ENCODE data around the gene IQUB.
"Not testable (repeated sequence)": the region's sequence is repeated elsewhere in the genome, so short reads cannot be mapped to it uniquely, and the experiment has no call there.

The IQUB gene

DNA sequence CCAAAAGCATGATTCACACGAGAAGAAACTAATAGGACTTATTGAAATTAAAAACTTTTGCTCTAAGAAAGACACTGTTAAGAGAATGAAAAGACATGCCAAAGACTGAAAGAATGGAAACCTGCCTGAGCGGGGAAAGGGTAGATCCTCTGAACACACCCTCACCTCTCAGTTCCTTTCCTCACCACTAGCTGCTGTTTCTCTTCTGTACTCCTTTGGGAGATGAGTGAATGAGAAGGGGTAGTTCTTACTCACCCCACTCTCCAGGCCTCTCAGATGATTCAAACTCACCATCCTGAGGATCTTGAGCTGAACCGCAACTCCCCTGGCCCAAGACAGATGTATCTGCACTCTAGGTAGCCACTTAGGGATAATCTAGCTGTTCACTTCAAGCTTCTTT is 41.9 kb downstream of the IQUB start:
- no peak for DNase-seq (ENCODE audit: low read depth, low spot score)

DNA sequence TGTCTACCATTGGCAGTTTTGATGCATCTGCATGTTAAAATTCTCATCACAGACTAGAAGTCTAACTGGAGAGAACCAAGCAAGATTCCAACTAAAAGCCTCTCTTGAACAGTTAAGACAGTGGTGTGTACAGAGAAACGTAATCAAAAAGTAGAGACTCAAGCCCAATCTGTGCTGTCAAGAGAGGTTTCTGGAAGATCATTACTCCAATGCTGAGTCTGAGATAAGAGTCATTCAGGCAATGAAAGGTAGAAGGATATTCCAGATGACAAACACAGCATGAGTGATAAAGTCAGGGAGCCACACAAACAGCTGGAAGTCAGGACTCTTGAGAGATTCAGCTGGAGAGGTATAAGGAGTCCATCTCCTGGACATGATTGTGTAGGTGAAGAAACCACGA is 48.7 kb downstream of the IQUB start:
- DNase-seq (ENCODE audit: low read depth, low spot score): no peak

DNA sequence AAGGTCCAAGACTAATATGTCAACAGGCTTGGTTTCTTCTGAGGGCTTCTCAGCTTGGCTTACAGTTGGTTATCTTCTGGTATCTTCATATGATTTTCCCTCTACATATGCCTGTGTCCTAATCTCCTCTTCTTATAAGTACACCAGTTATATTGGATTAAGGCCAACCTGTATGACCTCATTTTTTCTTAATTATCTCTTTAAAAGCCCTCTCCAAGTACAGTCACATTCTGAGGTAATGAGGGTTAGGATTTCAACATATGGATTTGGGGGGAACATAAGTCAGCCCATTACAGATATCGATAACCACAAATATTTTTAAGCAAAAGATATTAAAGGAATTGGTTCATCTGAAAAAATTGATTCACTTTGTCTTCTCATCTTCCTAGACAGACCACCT is 49.2 kb downstream of the IQUB start:
- DNase-seq (ENCODE audit: low read depth, low spot score): no peak

DNA sequence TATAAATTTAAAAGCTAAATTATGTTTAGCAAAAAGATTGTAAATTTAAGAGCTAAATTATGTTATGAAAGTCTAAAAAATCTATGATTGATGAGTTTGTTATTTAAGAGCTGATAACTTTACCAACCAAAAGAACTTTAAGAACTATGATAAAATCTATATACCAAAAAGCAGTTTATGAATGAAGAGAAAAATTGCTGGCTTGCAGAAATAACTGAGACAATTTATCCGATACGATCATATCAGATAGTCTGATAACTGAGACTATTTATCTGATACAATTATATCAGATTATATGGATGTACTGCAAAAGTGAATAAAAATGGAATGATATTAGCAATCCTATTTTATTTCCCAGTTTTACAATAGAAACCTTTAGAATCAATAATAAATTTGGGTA is 50.2 kb downstream of the IQUB start:
- no peak for DNase-seq (ENCODE audit: low read depth, low spot score)

DNA sequence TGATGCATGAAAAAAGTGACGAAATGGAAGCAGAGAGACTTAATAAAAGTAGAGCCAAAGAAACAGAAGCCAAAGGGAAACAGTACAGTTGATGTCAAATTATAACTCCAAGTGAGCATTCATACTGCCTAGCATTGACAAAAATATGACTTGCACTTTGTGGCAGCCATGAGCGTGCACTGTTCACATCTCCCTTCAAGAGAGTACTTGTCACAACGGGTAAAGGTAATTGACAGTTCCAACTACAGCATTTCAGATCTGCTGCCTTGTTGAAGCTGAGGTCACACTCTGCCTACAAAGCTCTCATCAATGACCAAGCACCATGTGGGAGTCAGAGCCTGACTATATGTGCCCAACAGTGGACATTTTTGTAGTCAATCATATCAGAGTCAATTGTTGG is 54.3 kb downstream of the IQUB start:
- DNase-seq (ENCODE audit: low read depth, low spot score): no peak

DNA sequence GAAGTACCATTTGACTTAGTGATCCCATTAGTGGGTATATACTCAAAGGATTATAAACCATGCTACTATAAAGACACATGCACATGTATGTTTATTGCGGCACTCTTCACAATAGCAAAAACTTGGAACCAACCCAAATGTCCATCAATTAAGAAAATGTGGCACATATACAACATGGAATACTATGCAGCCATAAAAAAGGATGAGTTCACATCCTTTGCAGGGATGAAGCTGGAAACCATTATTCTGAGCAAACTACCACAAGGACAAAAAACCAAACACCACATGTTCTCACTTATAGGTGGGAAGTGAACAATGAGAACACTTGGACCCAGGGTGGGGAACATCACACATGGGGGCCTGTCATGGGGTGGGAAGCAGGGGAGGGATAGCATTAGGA is 56.3 kb downstream of the IQUB start:
- not testable (repeated sequence) for DNase-seq (ENCODE audit: low read depth, low spot score)

DNA sequence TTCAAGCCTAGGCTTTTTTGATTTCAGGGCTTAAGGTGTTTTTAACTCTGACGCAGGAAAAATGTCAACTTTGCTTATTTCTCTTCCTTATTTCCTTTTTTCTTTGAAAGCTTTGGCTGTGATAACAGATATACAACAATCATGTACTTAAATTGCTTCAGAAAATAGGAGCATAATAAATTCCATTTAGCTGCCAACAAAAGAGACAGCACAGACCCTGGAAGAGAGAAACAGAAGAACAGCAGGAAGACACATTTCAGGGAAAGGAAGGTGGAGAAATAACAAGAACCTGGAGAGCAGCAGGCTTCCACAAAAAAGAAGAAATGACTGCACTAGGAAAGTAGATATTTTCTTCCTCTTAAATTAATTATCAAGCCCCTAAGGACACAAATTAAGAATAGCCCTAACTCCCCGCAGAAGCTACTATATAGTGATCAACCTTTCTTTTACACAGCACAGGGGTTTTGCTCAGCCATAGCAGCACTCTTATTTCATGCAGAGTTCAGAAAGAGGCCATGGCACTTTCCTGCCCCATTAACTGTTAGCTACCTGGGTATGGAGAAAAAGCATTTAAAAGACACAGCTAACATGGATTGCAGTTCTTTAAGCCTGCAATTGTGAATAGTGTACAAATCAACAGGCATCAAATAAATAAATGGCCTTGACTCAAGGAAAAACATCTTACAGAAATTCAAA is 61.5 kb downstream of the IQUB start:
- DNase-seq (ENCODE audit: low read depth, low spot score): no peak

DNA sequence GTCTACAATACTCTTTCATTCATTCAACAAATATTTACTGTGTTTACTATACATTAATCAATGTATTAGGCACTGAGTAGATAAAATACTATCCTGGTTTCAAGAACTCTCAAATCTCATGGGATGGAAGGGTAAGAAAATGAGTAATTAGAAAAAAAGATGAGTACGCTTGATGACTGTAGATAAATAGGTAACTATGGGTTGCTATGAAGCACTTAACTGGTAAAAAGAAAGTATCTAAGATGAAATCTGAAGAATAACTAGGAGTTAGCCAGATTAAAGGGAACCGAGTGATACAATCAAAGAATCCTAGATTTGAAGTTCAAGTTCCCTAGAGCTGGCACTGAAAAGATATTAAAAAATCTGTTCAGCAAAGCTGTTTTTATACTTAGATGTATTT is 62.1 kb downstream of the IQUB start:
- no peak for DNase-seq (ENCODE audit: low read depth, low spot score)

DNA sequence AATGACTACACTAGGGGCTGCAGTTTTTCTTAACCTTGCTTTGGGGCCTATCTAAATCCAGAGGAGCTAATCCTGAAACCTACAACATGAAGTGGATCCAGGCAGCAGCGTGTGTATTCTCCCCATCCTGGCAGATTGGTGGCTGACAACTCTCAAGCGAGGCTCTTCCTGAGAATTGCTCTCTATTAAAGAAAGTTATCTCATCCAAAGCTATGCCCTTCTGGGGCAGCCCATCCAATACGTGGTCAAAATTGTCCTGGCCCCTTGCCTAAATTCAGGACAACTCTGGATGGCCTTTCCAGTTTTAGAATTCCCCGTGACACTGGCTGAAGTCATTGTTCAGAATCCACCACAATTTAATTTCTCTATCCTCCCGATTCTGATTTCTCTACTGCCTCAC is 66.1 kb downstream of the IQUB start:
- DNase-seq (ENCODE audit: low read depth, low spot score): no peak

DNA sequence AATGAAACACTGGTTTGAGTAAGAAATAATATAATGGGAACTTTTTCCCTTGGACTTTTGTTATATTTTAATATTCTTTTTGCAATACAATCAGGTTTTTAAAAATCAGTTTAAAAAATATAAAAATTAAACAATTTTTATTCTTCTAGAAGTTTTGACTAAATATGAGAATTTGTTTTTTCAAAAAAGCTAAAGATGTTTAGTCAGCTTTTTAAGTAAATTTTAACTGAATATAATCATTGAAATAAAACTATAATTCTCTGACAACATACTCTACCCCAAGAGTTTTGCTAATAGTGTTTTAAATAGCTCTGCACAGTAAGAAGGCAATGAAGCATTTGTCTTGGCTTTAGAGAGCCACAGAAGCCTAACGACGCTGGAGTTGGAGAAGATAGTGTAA is 70.5 kb downstream of the IQUB start:
- DNase-seq (ENCODE audit: low read depth, low spot score): no peak

DNA sequence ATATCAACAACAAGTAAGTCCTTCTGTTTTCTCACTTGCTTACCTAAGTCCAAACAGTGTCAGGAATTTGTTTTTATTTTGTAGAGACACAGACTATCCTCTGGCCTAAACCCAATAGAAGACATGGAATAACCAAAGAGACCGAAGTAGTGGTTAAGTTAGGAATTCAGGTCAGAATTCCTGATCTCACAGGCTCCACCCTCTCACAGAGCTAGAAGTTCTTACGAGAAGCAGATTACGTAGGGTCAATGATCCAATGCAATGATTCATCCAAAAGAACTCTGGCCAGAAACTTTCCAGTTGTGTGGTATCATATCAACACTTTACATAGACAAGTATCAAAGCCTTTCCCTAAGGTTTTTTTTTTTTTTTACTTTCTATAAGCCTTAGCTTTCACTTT is 73.8 kb downstream of the IQUB start:
- no peak for DNase-seq (ENCODE audit: low read depth, low spot score)

DNA sequence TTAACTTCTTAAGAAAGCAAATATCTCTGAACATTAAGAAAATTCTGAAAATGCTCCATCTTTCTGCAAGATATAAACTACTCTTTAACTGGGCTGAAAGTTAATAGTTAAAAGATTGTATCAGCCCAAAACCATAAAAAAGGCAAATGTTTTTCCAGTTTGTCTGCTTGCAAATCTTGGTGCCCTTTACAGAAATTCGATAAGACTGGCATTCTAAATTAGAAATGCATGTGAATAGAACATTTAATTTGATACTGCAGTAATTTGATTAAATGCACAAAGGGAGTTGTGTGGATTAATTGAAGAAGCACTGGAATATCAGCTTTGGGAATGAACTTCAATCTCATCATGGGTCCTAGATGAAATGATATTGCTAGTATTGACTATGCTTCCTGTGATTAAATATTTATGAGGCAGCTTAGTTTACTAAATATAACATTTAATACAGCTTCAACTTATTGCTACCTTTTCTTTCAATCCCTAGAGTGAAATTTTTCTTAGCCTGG is 78.4 kb downstream of the IQUB start:
- no peak for DNase-seq (ENCODE audit: low read depth, low spot score)

DNA sequence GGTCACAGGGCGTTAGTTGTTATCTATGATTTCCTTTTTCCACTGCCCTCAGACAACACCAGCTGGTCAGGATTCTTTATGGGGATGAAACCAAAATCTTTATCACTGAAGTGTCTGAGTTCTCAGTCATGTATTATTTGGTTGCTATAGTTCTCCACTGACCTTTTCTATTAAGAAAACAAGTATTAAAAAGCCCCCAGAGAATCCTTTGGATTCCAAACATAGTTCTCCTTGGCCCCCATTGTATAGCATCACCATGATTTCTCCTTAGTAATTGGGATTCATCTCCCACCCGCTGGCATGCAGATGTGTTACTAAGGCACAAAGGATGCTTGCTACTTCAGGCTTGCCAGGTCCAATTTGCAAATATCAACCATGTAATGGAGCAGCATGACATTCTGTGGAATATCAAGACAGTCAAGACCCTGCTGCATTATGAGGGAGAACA is 94.3 kb downstream of the IQUB start:
- no peak for DNase-seq (ENCODE audit: low read depth, low spot score)

DNA sequence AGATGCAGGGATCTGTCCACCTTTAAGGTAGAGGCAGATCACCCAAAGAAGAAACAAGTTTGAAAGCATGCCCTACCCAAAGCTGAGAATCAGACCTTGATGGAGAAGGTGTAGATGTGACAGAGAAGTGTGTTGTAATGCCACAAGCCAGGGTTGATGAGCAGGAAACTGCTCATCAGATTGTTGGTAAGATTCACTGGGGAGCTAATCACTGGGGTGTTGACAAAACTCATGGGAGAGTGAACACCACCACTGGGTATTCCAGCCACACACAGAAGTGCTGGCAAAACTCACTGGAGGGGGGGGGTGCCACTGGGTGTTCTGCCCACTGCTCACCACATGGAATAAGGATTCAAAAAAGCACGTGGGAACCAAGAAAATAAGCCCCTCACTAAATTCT is 95.2 kb downstream of the IQUB start:
- no peak for DNase-seq (ENCODE audit: low read depth, low spot score)

DNA sequence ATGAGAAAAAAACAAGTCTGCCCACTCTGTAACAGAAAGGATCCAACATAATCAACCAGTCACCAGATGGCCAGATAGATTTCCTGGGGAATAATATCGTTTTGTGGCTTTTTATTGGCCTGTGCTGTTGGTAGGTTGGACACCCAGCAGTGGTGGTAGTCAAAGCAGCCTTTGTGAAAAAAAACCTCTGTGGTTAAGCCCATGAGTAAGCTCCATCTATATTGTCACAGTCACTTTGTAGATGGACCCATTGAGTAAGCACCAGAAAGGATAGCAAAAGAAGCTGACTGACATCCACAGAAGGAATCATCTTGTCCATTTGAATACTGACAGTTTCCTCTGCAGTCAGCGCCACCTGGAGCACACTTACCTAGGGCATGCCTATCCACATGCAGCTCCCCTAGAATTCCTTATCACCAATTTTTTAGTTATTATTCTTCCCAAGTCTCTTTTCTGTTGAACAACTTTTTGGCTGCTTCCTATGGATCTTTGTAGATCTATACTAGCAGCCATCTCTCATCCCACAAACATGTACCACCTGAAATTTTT is 96.9 kb downstream of the IQUB start:
- DNase-seq (ENCODE audit: low read depth, low spot score): no peak

DNA sequence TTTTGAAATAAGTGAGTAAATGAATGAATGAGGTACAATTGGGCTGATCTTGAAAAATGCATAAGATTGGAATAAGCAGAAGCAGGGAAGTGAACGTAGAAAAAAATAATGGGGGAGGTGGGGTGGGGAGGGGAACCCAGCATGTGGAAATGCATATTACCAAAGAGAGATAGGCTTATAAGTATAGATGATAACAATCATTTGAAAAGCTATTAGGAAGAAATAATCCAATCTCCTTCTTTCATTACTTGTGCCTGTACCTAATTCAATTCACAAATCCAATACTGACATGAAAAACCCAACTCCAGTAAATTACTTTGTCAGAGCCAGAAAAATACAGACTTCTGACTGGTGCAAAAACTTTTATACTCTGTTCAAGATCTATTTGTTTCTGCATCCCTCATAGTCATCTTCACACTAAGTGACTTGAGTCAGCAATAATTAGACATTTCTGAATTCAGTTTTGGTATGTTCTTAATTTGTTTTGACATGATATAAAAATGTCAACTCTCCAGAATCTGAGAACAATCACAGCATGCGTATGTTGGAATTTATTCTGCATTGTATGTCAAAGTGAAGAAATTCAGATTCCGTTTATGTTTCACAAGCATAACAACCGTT is 99.2 kb downstream of the IQUB start:
- no peak for DNase-seq (ENCODE audit: low read depth, low spot score)

DNA sequence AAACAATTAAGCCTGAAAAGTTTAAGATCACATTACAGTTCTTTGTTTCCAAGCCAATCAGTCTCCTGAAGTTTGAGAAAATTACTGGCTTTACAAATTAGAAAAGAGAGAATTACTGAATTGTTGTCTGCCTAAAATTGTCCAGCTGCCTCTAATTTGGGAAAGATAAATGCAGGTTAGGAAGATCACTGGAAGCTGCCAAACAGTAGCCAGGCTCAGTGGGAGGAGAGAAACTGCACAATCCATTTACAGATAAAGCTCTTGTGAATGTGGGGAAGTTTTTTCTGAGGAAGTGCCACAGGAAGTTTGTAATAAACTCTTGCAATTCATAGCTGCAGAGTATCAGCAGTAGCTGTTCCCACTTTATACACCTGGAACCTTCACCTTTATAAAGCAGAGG is 100.7 kb downstream of the IQUB start:
- DNase-seq (ENCODE audit: low read depth, low spot score): no peak

DNA sequence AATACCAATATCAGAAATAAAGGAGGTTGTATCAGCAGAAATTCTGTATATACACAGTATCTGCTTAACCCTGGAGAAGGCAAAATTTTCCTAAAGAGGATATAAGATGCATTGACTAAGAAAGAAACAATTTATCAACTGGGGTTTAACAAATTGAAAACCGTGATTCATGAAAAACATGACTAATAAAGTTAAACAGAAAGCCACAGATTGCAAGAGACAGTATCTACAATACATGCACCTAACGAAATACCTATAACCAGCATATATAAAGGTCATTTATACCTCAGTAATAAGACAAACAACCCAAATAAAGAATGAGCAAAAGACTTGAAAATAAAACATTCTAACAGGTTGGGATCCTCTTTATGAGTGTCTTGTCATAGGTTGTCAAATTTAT is 101.8 kb downstream of the IQUB start:
- no peak for DNase-seq (ENCODE audit: low read depth, low spot score)

DNA sequence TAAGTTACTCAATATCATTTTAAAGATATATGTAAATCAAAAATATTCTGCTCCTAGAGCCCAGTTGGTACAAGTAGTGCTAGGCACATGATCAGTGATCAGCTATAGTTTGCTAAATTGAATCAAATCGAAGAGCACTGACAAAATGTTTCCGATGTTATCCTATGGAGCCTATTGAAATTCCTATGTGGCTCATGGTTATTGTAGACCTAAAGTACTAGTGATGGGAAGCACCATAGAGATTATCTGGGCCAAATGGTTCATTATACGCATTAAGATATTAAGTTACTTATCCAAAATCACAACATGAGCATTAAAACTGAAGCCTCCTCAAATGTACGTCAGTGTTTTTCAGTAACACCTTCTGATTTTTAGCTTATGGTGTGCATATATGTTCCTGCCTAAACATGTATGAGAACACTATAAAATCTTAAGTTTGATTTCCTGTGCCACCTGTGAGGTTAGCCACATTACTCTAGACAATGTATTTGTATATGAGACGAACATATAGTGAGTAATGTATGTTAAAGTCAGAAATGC is 103.2 kb downstream of the IQUB start:
- no peak for DNase-seq (ENCODE audit: low read depth, low spot score)

DNA sequence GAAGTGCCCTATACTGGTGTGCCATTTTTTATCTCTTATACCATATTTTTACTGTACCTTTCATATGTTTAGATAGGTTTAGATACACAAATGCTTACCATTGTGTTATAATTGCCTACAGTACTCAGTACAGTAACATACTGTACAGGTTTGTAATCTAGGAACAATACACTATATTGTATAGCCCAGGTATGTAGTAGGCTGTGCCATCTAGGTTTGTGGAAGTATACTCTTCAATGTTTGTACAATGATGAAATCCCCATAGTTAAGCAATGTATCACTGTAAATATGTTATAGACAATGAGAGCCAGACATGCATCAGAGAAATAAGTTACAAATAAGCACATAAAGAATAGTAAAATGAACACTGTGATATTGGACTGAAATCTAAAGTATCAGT is 109.1 kb downstream of the IQUB start:
- no peak for DNase-seq (ENCODE audit: low read depth, low spot score)

DNA sequence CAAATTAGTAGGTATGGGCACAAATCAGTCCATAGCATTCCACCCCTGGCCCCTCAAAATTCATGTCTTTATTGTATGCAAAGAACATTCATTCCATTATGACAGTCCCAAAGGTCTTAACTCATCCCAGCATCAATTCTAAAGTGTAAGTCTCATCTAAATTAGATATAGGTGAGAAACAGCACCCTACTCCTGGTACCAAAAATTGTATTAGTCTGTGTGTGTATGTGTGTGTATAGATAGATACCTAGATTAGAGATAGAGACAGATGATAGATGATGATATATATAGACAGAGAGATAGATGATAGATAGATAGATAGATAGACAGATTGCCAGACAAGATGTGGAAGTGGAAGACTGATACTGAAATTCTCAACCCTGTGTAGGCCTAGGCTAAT is 109.9 kb downstream of the IQUB start:
- no peak for DNase-seq (ENCODE audit: low read depth, low spot score)

DNA sequence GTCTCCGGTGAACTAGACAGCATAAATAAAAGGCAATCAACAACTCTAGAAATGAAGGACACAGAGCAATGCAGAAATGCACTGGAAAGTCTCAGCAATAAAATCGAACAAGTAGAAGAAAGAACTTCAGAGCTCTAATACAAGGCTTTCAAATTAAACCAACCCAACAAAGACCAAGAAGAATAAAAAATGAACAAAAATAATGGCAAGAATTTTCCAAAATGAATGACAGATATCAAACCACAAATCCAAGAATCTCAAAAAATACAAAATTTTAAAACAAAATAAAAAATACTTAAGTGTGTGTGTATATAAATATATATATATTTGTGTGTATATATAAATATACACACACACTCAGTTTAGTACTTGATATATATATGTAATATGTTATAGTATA is 110.8 kb downstream of the IQUB start:
- no peak for DNase-seq (ENCODE audit: low read depth, low spot score)

DNA sequence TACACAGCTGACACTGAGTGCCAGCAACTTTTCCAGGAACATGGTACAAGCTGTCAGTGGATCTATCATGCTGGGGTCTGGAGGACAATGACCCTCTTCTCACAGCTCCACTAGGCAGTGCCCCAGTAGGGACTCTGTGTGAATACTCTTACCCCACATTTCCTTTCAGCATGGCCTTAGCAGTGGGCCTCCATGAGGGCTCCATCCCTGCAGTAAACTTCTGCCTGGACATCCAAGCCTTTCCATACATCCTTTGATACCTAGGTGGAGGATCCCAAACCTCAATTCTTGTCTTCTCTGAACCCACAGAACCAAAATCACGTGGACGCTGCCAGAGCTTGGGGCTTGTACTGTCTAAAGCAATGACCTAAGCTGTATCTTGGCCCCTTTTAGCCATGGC is 116.8 kb downstream of the IQUB start:
- no peak for DNase-seq (ENCODE audit: low read depth, low spot score)
